AG09319 (cell line): Measurements from ENCODE around the gene YWHAQ.
A peak's percentile ranks its signal among the peaks of the same experiment; 100 is the strongest.
"Not testable (repeated sequence)": the region's sequence is repeated elsewhere in the genome, so short reads cannot be mapped to it uniquely, and the experiment has no call there.

Source experiments
- DNase-seq: peaks from one replicate; pipeline ENCODE4 v3.0.0-alpha.2; 2010; ENCODE audit warnings: low read depth; ENCODE audit errors: extremely low read depth
- CTCF ChIP-seq: IDR thresholded peaks from 2 replicates; pipeline ENCODE4 v1.5.1; 2011; ENCODE audit warnings: low read depth, mild to moderate bottlenecking, inconsistent platforms, low read length, moderate library complexity

Gene YWHAQ

GRCh38 chr2:9599430-9599829, 31.4 kb downstream of the YWHAQ start:
- TF ChIP-seq CTCF: no peak
- DNase-seq: no peak

GRCh38 chr2:9596621-9597311, 34.0 kb downstream of the YWHAQ start:
- no peak for DNase-seq
- no peak for TF ChIP-seq CTCF

- no peak for TF ChIP-seq CTCF
- DNase-seq: no peak
These were observed 35.1 kb downstream of the YWHAQ start for GRCh38 chr2:9595746-9596145.

- DNase-seq: not testable (repeated sequence)
These were observed 35.5 kb downstream of the YWHAQ start for GRCh38 chr2:9595256-9595655.

GRCh38 chr2:9594366-9595054, 36.3 kb downstream of the YWHAQ start:
- DNase-seq: peak; percentile 60
- TF ChIP-seq CTCF: no peak

- TF ChIP-seq CTCF: no peak
- DNase-seq: no peak
These were observed 36.9 kb downstream of the YWHAQ start for GRCh38 chr2:9593925-9594324.

GRCh38 chr2:9592699-9593098, 38.1 kb downstream of the YWHAQ start:
- DNase-seq: no peak
- no peak for TF ChIP-seq CTCF
